ENCODE results near the gene TAF6L.

Gene TAF6L

DNA sequence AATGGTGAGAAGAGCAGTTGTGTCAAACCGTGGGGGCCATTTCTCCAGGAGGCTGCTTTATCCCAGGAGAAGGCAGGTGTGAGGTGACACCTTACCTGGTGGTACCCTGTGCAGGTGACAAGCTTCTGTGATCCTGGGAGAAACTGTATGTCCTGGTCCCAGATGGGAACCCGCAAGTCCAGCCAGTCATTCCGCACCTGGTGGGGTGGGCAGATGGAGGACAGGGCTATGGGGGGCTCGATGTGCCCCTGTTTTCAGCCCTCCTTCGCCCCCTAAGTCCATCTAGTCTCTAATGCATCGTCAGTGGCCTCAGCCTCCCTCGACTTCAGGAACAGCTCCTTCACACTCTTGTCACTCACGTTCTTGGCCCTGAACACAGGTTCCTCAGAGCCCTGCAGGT lies 64.1 kb downstream of the TAF6L start:
- DNase-seq (ENCODE audit: low spot score), result no peak
- TF ChIP-seq, protein P1, sequence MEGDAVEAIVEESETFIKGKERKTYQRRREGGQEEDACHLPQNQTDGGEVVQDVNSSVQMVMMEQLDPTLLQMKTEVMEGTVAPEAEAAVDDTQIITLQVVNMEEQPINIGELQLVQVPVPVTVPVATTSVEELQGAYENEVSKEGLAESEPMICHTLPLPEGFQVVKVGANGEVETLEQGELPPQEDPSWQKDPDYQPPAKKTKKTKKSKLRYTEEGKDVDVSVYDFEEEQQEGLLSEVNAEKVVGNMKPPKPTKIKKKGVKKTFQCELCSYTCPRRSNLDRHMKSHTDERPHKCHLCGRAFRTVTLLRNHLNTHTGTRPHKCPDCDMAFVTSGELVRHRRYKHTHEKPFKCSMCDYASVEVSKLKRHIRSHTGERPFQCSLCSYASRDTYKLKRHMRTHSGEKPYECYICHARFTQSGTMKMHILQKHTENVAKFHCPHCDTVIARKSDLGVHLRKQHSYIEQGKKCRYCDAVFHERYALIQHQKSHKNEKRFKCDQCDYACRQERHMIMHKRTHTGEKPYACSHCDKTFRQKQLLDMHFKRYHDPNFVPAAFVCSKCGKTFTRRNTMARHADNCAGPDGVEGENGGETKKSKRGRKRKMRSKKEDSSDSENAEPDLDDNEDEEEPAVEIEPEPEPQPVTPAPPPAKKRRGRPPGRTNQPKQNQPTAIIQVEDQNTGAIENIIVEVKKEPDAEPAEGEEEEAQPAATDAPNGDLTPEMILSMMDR (IDR thresholded peaks at IDR 0.05; ENCODE audit: extremely low read depth, missing control alignments), result no peak

All from GM20000 (cell line).